Mesodermal cell (in vitro differentiated cells): ENCODE measurements around the gene ACE.

Source experiments
- H3K27ac ChIP-seq: 2 replicates; pipeline ENCODE4 v1.7.0; 2013; ENCODE audit warnings: mild to moderate bottlenecking, low read depth, low read length, moderate library complexity; ENCODE audit not compliant: severe bottlenecking
- H3K36me3 ChIP-seq: 2 replicates; pipeline ENCODE4 v1.7.1; 2013; ENCODE audit warnings: mild to moderate bottlenecking, low read length, moderate library complexity; ENCODE audit not compliant: control insufficient read depth, insufficient read depth
- H3K4me1 ChIP-seq: one replicate; pipeline ENCODE4 v1.7.1; 2013; ENCODE audit warnings: mild to moderate bottlenecking, low read length; ENCODE audit not compliant: insufficient read depth, control insufficient read depth, poor library complexity, severe bottlenecking
- H3K4me3 ChIP-seq: 2 replicates; pipeline ENCODE4 v1.7.0; 2013; ENCODE audit warnings: low read length, control low read depth, mild to moderate bottlenecking; ENCODE audit not compliant: insufficient read depth, poor library complexity, severe bottlenecking; ENCODE audit errors: extremely low read depth
- H3K9me3 ChIP-seq: 2 replicates; pipeline ENCODE4 v1.7.1; 2013; ENCODE audit warnings: mild to moderate bottlenecking, low read length, moderate library complexity; ENCODE audit not compliant: control insufficient read depth
- WGBS, 2 experiments: methylation state at CpG; one replicate each; pipeline ENCODE4 v1.1.5; 2013; ENCODE audit warnings: missing lambda C conversion rate in 2 of 2; ENCODE audit not compliant: insufficient coverage in 2 of 2; 5-methylcytosine and 5-hydroxymethylcytosine counted together

The ACE gene

DNA sequence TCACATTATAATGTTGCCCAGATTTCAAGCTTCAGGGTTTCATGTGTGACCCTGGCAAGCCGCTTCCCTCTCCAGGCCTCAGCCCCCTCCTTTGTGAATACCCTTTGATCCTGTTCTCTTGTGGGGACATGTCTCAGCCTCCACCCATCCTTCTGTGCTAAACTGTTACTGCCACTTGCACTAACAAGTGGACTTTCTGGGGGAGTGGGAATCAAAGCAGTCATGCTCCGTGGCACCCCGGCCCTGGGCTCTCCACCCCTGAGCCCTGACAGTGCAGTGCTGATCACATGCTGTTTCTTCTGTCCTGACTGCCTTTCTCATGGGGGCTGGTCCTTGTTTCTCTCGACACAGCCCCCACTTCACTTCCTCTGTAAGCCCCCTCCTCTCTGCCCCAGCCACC is 63.7 kb downstream of the ACE start:
- WGBS, 2 experiments, result 74 to 87% methylated on average over 3 to 4 of the region's 4 CpGs
- no peak overlapping the region for H3K4me3 ChIP-seq
- H3K4me1 ChIP-seq, result peaks cover 10% of the 10 kb centered on the region

DNA sequence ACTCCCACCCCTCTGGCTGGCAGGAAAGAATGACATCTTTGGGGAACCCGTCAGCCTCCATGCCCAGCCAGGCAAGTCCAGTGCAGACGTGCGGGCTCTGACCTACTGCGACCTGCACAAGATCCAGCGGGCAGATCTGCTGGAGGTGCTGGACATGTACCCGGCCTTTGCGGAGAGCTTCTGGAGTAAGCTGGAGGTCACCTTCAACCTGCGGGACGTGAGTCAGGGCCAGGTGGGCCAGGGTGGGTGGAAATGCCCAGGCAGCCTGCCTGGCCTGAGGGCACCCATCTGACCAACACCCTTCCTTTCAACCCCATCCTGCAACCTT is 65.3 kb downstream of the ACE start:
- Histone ChIP-seq H3K27ac (no peak overlapping the region), H3K4me3 (no peak overlapping the region), H3K36me3 (no peaks in the 10 kb centered on the region), H3K9me3 (no peaks in the 10 kb centered on the region), H3K4me1 (peaks cover 10% of the 10 kb centered on the region)
- 94 to 97% methylated on average over 7 to 9 of the region's 9 CpGs for WGBS, 2 experiments

More for the DNA sequence above, 63.7 kb downstream of the ACE start:
- Histone ChIP-seq H3K9me3 (no peaks in the 10 kb centered on the region), H3K36me3 (no peaks in the 10 kb centered on the region), H3K27ac (no peak overlapping the region)

DNA sequence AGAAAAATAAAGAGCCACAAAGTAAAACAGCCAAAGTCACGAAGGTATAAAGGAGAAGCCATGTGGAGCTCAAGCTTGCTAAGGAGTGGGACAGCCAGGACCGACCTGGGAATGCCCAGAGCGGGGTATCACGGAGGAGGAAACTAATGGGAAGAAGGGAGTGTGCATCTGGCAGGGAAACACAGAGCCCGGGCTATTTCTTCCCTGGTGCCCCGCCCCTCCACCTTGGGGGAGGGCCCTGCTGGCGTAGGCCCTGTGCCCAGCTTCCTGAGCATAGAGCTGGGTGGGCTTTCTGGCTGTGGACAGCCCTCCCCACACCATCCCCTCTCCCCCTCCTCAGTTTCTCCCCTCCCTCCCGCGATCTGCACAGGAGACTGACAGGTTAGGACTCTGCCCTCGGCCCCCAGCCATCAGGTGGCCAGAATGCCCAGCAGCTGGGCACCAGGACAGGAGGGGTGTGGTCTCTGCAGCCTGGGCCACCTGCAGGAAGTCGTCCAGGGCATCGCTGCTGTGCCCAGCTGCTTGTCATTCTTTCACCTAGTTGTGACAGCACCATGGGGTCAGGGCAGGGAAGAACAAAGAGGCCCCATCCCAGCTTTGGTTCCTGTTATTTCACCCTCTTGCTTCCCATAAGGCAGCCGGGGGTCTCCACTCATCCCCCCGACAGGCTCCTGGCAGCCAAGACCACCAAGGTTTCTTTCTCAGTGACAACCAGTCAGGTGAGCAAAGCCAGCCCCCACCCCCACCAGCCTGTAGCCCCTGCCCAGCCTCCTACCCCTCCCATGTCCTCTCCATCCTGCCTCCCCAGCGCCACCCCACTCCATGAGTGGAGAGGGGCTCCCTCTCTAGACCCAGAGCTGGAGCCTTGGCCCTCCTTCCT is 66.3 kb downstream of the ACE start:
- WGBS, 2 experiments, result 74 to 82% methylated on average over 6 to 13 of the region's 15 CpGs
- no peaks in the 10 kb centered on the region for H3K9me3 ChIP-seq
- H3K4me3 ChIP-seq, result no peak overlapping the region
- H3K27ac ChIP-seq, result no peak overlapping the region
- H3K4me1 ChIP-seq, result peaks cover 10% of the 10 kb centered on the region
- no peaks in the 10 kb centered on the region for H3K36me3 ChIP-seq

DNA sequence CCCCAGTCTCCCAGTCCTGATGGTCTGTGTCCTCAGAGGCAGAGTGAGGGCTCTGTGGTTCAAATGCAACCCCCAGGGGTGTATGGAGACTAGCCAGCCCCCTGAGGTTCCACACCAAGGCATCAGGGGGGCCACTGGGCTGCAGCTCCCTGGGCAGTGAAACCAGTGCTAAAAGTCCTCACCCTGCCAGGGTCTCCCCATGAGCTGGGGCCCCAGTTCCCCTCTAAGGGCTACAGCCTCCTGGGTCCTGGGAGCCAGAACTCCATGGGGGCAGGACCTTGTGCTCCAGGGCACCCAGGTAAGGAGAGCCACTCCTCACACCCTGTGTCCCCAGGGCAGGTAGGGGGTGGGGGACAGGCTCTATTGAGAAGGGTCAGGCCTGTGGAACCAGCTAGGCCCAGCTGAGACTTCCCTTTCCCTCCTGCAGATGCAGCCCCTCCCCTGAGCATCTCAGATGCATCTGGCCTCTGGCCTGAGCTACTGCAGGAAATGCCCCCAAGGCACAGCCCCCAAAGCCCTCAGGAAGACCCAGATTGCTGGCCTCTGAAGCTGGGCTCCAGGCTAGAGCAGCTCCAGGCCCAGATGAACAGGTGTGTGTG is 67.1 kb downstream of the ACE start:
- Histone ChIP-seq H3K27ac (no peak overlapping the region), H3K36me3 (no peaks in the 10 kb centered on the region), H3K9me3 (no peaks in the 10 kb centered on the region), H3K4me3 (no peak overlapping the region), H3K4me1 (peaks cover 10% of the 10 kb centered on the region)

DNA sequence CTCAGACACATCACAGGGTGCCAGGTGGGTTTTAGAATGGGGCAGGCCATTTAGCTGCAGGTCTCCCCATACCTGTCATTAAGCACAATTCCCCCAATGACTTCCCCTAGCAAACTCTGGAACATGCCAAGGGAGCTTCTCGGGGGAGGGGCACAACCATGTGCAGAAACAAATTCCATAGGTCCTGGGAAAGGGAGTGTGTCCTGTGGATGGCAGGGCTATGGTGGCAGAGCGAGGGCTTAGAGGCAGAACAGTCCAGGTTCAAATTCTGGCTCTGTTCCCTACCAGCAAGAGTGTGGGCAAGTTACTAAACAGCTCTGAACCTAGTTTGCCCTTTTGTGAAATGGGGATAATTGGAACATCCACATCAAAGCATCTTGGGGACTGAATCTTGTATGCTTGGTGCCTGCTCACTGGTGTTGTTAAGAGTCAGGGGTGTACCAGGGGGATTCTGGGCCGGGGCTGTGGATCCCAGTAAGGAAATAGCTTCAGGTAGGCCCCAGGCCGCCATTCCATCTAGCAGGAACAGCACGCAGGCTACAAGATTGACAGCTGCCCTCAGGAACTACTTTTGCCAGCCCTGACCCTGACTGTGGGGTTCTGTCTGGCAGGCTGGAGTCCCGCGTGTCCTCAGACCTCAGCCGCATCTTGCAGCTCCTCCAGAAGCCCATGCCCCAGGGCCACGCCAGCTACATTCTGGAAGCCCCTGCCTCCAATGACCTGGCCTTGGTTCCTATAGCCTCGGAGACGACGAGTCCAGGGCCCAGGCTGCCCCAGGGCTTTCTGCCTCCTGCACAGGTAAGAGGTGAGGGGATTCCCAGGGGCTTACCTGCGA is 67.8 kb downstream of the ACE start:
- WGBS, 2 experiments, result 89 to 92% methylated on average over 8 to 12 of the region's 13 CpGs
- H3K9me3 ChIP-seq, result no peaks in the 10 kb centered on the region
- H3K36me3 ChIP-seq, result no peaks in the 10 kb centered on the region
- no peak overlapping the region for H3K4me3 ChIP-seq
- peaks cover 10% of the 10 kb centered on the region for H3K4me1 ChIP-seq
- H3K27ac ChIP-seq, result no peak overlapping the region

DNA sequence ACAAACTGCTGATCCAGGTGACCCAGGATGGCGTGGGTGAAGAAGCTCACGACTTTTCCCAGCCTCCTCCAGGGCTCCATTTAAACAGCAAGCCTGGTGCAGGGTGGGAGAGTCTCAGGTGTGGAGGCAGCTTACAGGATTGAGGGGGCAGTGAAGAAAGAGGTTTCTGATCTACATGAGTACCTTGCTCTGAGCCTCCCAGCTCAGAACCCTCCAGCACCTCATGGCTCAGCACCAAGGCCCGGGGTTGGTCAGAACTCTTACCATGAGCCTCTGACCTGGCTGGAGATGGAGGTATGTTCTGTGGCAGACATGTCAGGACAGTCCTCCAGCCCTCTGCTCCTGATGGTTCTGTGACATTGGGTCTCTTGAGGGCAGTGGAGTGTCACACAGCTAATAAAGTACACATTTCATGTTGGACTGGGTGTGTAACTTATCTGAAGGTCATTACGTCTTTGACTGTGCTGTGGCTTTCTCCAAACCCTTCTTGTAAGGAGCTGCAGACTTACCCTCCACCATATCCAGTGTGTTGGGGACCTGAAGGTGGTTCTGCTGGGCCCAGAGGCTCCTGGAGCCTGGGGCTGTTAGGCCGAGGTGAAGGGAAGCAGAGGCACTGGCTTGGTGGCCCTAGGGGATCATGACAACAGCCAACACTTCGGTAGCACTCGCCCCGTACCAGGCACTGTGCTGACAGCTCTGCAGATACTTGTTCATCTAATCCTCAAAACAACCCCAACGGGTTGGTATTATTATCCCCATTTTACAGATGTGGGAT is 69.6 kb downstream of the ACE start:
- Histone ChIP-seq H3K36me3 (no peaks in the 10 kb centered on the region), H3K4me3 (no peak overlapping the region), H3K9me3 (no peaks in the 10 kb centered on the region), H3K4me1 (peaks cover 10% of the 10 kb centered on the region), H3K27ac (no peak overlapping the region)
- WGBS, 2 experiments, result 85 to 94% methylated on average over 6 of the region's 9 CpGs

DNA sequence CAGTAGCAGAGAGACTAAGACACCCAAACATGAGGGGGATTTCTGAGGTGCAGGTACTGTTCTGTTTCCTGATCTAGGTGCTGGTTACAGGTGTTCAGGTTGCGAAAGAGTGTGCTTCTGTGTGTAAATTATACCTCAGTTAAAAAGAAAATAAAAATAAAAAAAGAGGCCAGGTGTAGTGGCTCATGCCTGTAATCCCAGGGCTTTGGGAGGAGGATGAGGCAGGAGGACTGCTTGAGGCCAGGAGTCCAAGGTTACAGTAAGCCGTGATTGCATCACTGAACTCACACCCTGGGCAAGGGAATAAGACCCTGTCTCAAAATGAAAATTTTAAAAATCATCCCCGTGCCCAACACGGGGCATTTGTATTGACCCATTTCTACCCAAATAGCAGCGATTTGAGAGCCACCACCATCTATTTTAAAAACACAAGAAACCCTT is 70.2 kb downstream of the ACE start:
- Histone ChIP-seq H3K9me3 (no peaks in the 10 kb centered on the region), H3K4me1 (peaks cover 10% of the 10 kb centered on the region), H3K27ac (no peak overlapping the region), H3K36me3 (no peaks in the 10 kb centered on the region), H3K4me3 (no peak overlapping the region)
- 75 to 90% methylated on average over 1 to 2 of the region's 5 CpGs for WGBS, 2 experiments
